SU-DHL-6 (cell line): Measurements from ENCODE around the gene SLC16A3.

Experiments used
- H2AFZ ChIP-seq: fragments of 200-600 bp; sonication (generic); 2 replicates; pipeline ENCODE4 v1.6.1; 2014; ENCODE audit warnings: low read depth, mild to moderate bottlenecking, moderate library complexity, mixed read lengths, antibody characterized with exemption, low read length; ENCODE audit not compliant: severe bottlenecking
- H3F3A ChIP-seq: fragments of 200-600 bp; shearing (Covaris generic); 2 replicates; pipeline ENCODE4 v1.6.0; 2016; ENCODE audit warnings: antibody characterized with exemption, mild to moderate bottlenecking; ENCODE audit not compliant: insufficient read depth
- H3K27ac ChIP-seq: fragments of 200-600 bp; sonication (generic); 2 replicates; pipeline ENCODE4 v1.5.1; 2016; ENCODE audit warnings: low read depth, mild to moderate bottlenecking, low read length, moderate library complexity, mixed read lengths
- H3K27me3 ChIP-seq: fragments of 200-600 bp; sonication (generic), shearing (Covaris generic); 2 replicates; pipeline ENCODE4 v1.6.0; 2014; ENCODE audit warnings: mild to moderate bottlenecking, low read length
- H3K36me3 ChIP-seq: fragments of 200-600 bp; sonication (generic); 2 replicates; pipeline ENCODE4 v1.6.1; 2014; ENCODE audit warnings: mild to moderate bottlenecking, low read length, mixed read lengths
- H3K4me2 ChIP-seq: fragments of 300-600, 200-600 bp; shearing (Covaris generic), sonication (generic); 2 replicates; pipeline ENCODE4 v1.6.0; 2014; ENCODE audit warnings: low read length, low read depth, mild to moderate bottlenecking; ENCODE audit not compliant: poor library complexity, severe bottlenecking
- H3K4me3 ChIP-seq: fragments of 200-600 bp; sonication (generic); 2 replicates; pipeline ENCODE4 v1.5.1; 2014; ENCODE audit warnings: antibody characterized with exemption, low read length, mild to moderate bottlenecking, mixed read lengths; ENCODE audit not compliant: insufficient read depth, poor library complexity, severe bottlenecking
- H3K79me2 ChIP-seq: fragments of 200-600 bp; sonication (generic); 2 replicates; pipeline ENCODE4 v1.6.1; 2014; ENCODE audit warnings: mild to moderate bottlenecking, low read length, moderate library complexity; ENCODE audit not compliant: insufficient read depth
- H3K9ac ChIP-seq: fragments of 200-600 bp; sonication (generic); 2 replicates; pipeline ENCODE4 v1.7.0; 2014; ENCODE audit warnings: mild to moderate bottlenecking, low read length
- H3K9me2 ChIP-seq: fragments of 200-600 bp; sonication (generic); replicated peaks from 2 replicates; pipeline ENCODE4 v1.6.1; 2014; ENCODE audit warnings: low read length; ENCODE audit not compliant: insufficient read depth
- H3K9me3 ChIP-seq: fragments of 200-600 bp; sonication (generic); 2 replicates; pipeline ENCODE4 v1.6.1; 2014; ENCODE audit warnings: low read length, mixed read lengths; ENCODE audit not compliant: insufficient read depth
- H4K20me1 ChIP-seq: fragments of 200-600 bp; sonication (generic); 2 replicates; pipeline ENCODE4 v1.6.1; 2014; ENCODE audit warnings: low read depth, mild to moderate bottlenecking, antibody characterized with exemption, low read length, moderate library complexity, mixed read lengths
- CTCF ChIP-seq: fragments of 200-600 bp; sonication (generic); IDR thresholded peaks from one replicate; pipeline ENCODE4 v1.5.1; 2017; ENCODE audit warnings: antibody characterized with exemption, mild to moderate bottlenecking, low read length, moderate library complexity; ENCODE audit not compliant: insufficient read depth, poor library complexity, severe bottlenecking
- EZH2phosphoT487 ChIP-seq: fragments of 200-600 bp; sonication (generic), shearing (Covaris generic); conservative IDR thresholded peaks from 2 replicates; pipeline ENCODE4 v1.6.1; 2018; ENCODE audit warnings: mild to moderate bottlenecking, antibody characterized with exemption, low read length, moderate library complexity, mixed read lengths

Gene SLC16A3

DNA sequence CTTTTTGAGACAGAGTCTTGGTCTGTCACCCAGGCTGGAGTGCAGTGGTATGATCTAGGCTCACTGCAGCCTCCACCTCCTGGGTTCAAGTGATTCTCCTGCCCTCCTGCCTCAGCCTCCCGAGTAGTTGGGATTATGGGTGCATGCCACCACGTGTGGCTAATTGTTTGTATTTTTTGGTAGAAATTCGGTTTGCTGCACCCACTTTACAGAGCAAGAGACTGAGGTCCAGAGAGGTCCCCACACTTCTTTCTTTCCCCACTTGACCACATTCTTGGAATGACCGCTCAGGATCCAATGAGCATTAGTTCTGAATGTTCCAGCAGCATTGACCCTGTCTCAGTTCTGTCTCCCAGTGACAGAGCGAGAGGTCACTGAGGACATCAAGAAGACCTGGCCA, 5.3 kb upstream of the SLC16A3 start:
- H3K79me2 ChIP-seq: no peaks in the 10 kb centered on the region
- no peak overlapping the region for H3K4me2 ChIP-seq
- no peaks in the 10 kb centered on the region for H3K9me2 ChIP-seq
- no peaks in the 10 kb centered on the region for H3F3A ChIP-seq
- H3K36me3 ChIP-seq: no peaks in the 10 kb centered on the region
- H3K9ac ChIP-seq: no peak overlapping the region
- no peak overlapping the region for H3K4me3 ChIP-seq
- no peaks in the 10 kb centered on the region for H3K27me3 ChIP-seq
- H2AFZ ChIP-seq: no peak overlapping the region
- H3K27ac ChIP-seq: no peak overlapping the region
- H3K9me3 ChIP-seq: no peaks in the 10 kb centered on the region
- TF ChIP-seq EZH2phosphoT487 (no peak), CTCF (no peak)
- no peaks in the 10 kb centered on the region for H4K20me1 ChIP-seq

DNA sequence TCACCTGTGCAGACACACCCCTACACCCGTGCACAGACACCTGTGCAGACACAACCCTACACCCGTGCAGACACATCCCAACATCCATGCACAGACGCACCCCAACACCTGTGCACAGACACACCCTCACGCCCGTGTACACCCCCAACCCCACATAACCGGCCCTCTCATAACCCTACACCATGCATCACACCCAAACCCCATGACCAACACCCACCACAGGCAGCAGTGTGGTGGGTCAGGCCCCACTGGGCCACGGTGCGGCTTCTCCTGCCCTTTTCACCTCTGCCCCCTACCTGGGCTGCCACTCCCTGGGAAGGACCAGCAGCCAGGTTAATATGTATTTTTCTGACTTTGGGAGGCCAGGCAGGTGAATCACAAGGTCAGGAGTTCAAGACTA, 4.2 kb upstream of the SLC16A3 start:
- TF ChIP-seq EZH2phosphoT487: no peak
- H2AFZ ChIP-seq: no peak overlapping the region
- H3K27ac ChIP-seq: no peak overlapping the region
- no peak overlapping the region for H3K4me2 ChIP-seq
- no peak overlapping the region for H3K9ac ChIP-seq
- H3K79me2 ChIP-seq: no peaks in the 10 kb centered on the region
- no peak overlapping the region for H3K4me3 ChIP-seq
- no peaks in the 10 kb centered on the region for H4K20me1 ChIP-seq
- no peaks in the 10 kb centered on the region for H3F3A ChIP-seq
- no peaks in the 10 kb centered on the region for H3K27me3 ChIP-seq
- H3K9me2 ChIP-seq: no peaks in the 10 kb centered on the region
- H3K9me3 ChIP-seq: no peaks in the 10 kb centered on the region
- H3K36me3 ChIP-seq: no peaks in the 10 kb centered on the region

GRCh38 chr17:82225368-82226029, 3.3 kb upstream of the SLC16A3 start:
- no peaks in the 10 kb centered on the region for H3K27me3 ChIP-seq
- no peak overlapping the region for H3K4me3 ChIP-seq
- TF ChIP-seq EZH2phosphoT487 (no peak), CTCF (no peak)
- H3K9me3 ChIP-seq: no peaks in the 10 kb centered on the region
- no peak overlapping the region for H3K4me2 ChIP-seq
- no peak overlapping the region for H2AFZ ChIP-seq
- no peak overlapping the region for H3K9ac ChIP-seq
- H4K20me1 ChIP-seq: no peaks in the 10 kb centered on the region
- H3K27ac ChIP-seq: no peak overlapping the region
- H3F3A ChIP-seq: no peaks in the 10 kb centered on the region
- H3K9me2 ChIP-seq: no peaks in the 10 kb centered on the region
- no peaks in the 10 kb centered on the region for H3K79me2 ChIP-seq
- no peaks in the 10 kb centered on the region for H3K36me3 ChIP-seq

- H3K4me3 ChIP-seq: no peak overlapping the region
- H4K20me1 ChIP-seq: no peaks in the 10 kb centered on the region
- H3K79me2 ChIP-seq: no peaks in the 10 kb centered on the region
- TF ChIP-seq CTCF (no peak), EZH2phosphoT487 (no peak)
- H3F3A ChIP-seq: no peaks in the 10 kb centered on the region
- H3K9me3 ChIP-seq: no peaks in the 10 kb centered on the region
- no peak overlapping the region for H3K27ac ChIP-seq
- no peak overlapping the region for H2AFZ ChIP-seq
- H3K9me2 ChIP-seq: no peaks in the 10 kb centered on the region
- no peak overlapping the region for H3K4me2 ChIP-seq
- H3K27me3 ChIP-seq: no peaks in the 10 kb centered on the region
- no peak overlapping the region for H3K9ac ChIP-seq
- no peaks in the 10 kb centered on the region for H3K36me3 ChIP-seq
These were observed 2.6 kb upstream of the SLC16A3 start for GRCh38 chr17:82226146-82226808.
